Esophagus muscularis mucosa (tissue), 4 donors: ENCODE results near the gene ASPSCR1. TPM values are rescaled to one million over a fixed set of nuclear protein-coding genes. Genes with fewer than 3 reads are reported as not detected.

ENCODE experiments used
- DNase-seq: peaks from one replicate; pipeline ENCODE4 v3.0.0-alpha.2; 2017; ENCODE audit errors: extremely low spot score
- H3K27ac ChIP-seq, 4 donors: fragments of 200-600 bp; sonication (generic); replicated peaks in 1 of 4; 1 replicate in 3 of 4; 2 replicates in 1 of 4; pipeline ENCODE4 v1.5.1; 2016 to 2019; ENCODE audit warnings: mild to moderate bottlenecking in 1 of 4
- H3K27me3 ChIP-seq, 4 donors: fragments of 200-600 bp; sonication (generic); one replicate each; pipeline versions ENCODE4 v1.5.1 to v1.6.0; 2016 to 2019
- H3K36me3 ChIP-seq, 4 donors: fragments of 200-600 bp; sonication (generic); one replicate each; pipeline ENCODE4 v1.5.1; 2016 to 2019
- H3K4me1 ChIP-seq, 4 donors: fragments of 200-600 bp; sonication (generic); one replicate each; pipeline ENCODE4 v1.5.1; 2016 to 2019
- H3K4me3 ChIP-seq, 4 donors: fragments of 200-600 bp; sonication (generic); 1 replicate in 2 of 4; 2 replicates in 2 of 4; pipeline ENCODE4 v1.5.1; 2016 to 2019; ENCODE audit warnings: mild to moderate bottlenecking in 4 of 4, moderate library complexity in 1 of 4
- H3K9me3 ChIP-seq, 4 donors: fragments of 200-600 bp; sonication (generic); 1 replicate in 3 of 4; 2 replicates in 1 of 4; pipeline ENCODE4 v1.5.1; 2016 to 2019
- CTCF ChIP-seq, 3 experiments: fragments of 200-600 bp in 2 of 3; fragments of 450-650 bp in 1 of 3; sonication (generic) in 2 of 3; IDR thresholded peaks; one replicate each; pipeline ENCODE4 v1.5.1; 2017 to 2019; ENCODE audit warnings: antibody characterized with exemption in 3 of 3, mild to moderate bottlenecking in 2 of 3, moderate library complexity in 1 of 3
- EP300 ChIP-seq: sonication (generic); formaldehyde crosslinking; IDR thresholded peaks from one replicate; pipeline ENCODE4 v1.6.1; 2017; ENCODE audit warnings: antibody characterized with exemption
- POLR2A ChIP-seq: fragments of 450-650 bp; IDR thresholded peaks from one replicate; pipeline ENCODE4 v1.6.1; 2017; ENCODE audit warnings: antibody characterized with exemption, moderate library complexity, mild to moderate bottlenecking, low read depth
- POLR2AphosphoS5 ChIP-seq, 2 donors: sonication (generic); formaldehyde crosslinking; IDR thresholded peaks; one replicate each; pipeline ENCODE4 v1.6.1; 2017; ENCODE audit warnings: antibody characterized with exemption in 2 of 2
- WGBS: methylation state at CpG from one replicate; pipeline ENCODE4 v1.1.5; 2018; 5-methylcytosine and 5-hydroxymethylcytosine counted together
- intact Hi-C: fragments of 100-400 bp; cut with DNase I; formaldehyde crosslinking; loops from one replicate; pipeline ENCODE4 v1.15.1; 2023
- total RNA-seq, 4 donors: library from RNA; depleted of rRNA; stranded (reverse); fragments of >200 nt; gene quantifications; one replicate each; pipeline versions ENCODE4 v1.1.0 to v1.2.1, GENCODE V29; 2016

Gene ASPSCR1
- total RNA-seq, 4 donors from 2014 or later, result 15.9 to 18.4 (median 17.3) TPM

GRCh38 chr17:81955058-81955681 lies 22.3 kb upstream of the ASPSCR1 start:
- intact Hi-C loops, result loop anchor here (10.0 kb wide), 1 partner anchor 200 kb away; no protein-coding TSS in a partner anchor
- 85% methylated on average over 26 of the region's 26 CpGs for WGBS
- Histone ChIP-seq H3K27me3 (peaks cover 5 to 80% (median 24%) of the 10 kb centered on the region in 4 donors), H3K36me3 (no peaks in the 10 kb centered on the region), H3K27ac (no peak overlapping the region), H3K4me1 (peaks cover 8 to 12% (median 12%) of the 10 kb centered on the region in 4 donors), H3K4me3 (no peak overlapping the region), H3K9me3 (no peaks in the 10 kb centered on the region)
- TF ChIP-seq EP300 (no peak), POLR2AphosphoS5 (IDR thresholded peaks at IDR 0.05) (no peak), CTCF (IDR thresholded peaks at IDR 0.05) (no peak), POLR2A (no peak)
- no peak for DNase-seq

- no peaks in the 10 kb centered on the region for H3K9me3 ChIP-seq
- H3K4me1 ChIP-seq, result peaks cover 12 to 20% (median 18%) of the 10 kb centered on the region in 4 donors
- DNase-seq, result no peak
- no peak overlapping the region for H3K27ac ChIP-seq
- TF ChIP-seq EP300 (no peak), CTCF (IDR thresholded peaks at IDR 0.05) (no peak), POLR2A (no peak), POLR2AphosphoS5 (IDR thresholded peaks at IDR 0.05) (no peak)
- no peaks in the 10 kb centered on the region for H3K36me3 ChIP-seq
- H3K27me3 ChIP-seq, result peaks cover 10 to 87% (median 29%) of the 10 kb centered on the region in 4 donors
- 76% methylated on average over 4 of the region's 13 CpGs for WGBS
- H3K4me3 ChIP-seq, result no peak overlapping the region
- intact Hi-C loops, result loop anchor here (10.0 kb wide), 1 partner anchor 199 kb away; no protein-coding TSS in a partner anchor
Measured at GRCh38 chr17:81955756-81956544, 21.5 kb upstream of the ASPSCR1 start.

- Histone ChIP-seq H3K4me3 (no peak overlapping the region), H3K36me3 (no peaks in the 10 kb centered on the region), H3K9me3 (no peaks in the 10 kb centered on the region), H3K4me1 (peaks cover 15 to 29% (median 25%) of the 10 kb centered on the region in 4 donors), H3K27me3 (peaks cover 10 to 97% (median 34%) of the 10 kb centered on the region in 4 donors), H3K27ac (no peak overlapping the region)
- DNase-seq, result no peak
- no peak for TF ChIP-seq POLR2A
- TF ChIP-seq CTCF (IDR thresholded peaks at IDR 0.05), result no peak
- no peak for TF ChIP-seq POLR2AphosphoS5 (IDR thresholded peaks at IDR 0.05)
- no peak for TF ChIP-seq EP300
- intact Hi-C loops, result loop anchor here (10.0 kb wide), 1 partner anchor 198 kb away; no protein-coding TSS in a partner anchor
- WGBS, result 84% methylated on average over 20 of the region's 45 CpGs
Measured at GRCh38 chr17:81956607-81957589, 20.5 kb upstream of the ASPSCR1 start.

GRCh38 chr17:81957691-81958432 lies 19.6 kb upstream of the ASPSCR1 start:
- intact Hi-C loops, result loop anchor here (10.0 kb wide), 1 partner anchor 197 kb away; no protein-coding TSS in a partner anchor
- TF ChIP-seq CTCF (IDR thresholded peaks at IDR 0.05) (no peak), POLR2A (no peak), POLR2AphosphoS5 (IDR thresholded peaks at IDR 0.05) (no peak), EP300 (no peak)
- H3K4me3 ChIP-seq, result no peak overlapping the region
- no peaks in the 10 kb centered on the region for H3K9me3 ChIP-seq
- WGBS, result 93% methylated on average over 12 of the region's 19 CpGs
- no peak overlapping the region for H3K27ac ChIP-seq
- no peaks in the 10 kb centered on the region for H3K36me3 ChIP-seq
- peaks cover 16 to 33% (median 27%) of the 10 kb centered on the region in 4 donors for H3K4me1 ChIP-seq
- H3K27me3 ChIP-seq, result peaks cover 10 to 100% (median 40%) of the 10 kb centered on the region in 4 donors
- no peak for DNase-seq
